ENCODE results near the gene GBP5.

The GBP5 gene

DNA sequence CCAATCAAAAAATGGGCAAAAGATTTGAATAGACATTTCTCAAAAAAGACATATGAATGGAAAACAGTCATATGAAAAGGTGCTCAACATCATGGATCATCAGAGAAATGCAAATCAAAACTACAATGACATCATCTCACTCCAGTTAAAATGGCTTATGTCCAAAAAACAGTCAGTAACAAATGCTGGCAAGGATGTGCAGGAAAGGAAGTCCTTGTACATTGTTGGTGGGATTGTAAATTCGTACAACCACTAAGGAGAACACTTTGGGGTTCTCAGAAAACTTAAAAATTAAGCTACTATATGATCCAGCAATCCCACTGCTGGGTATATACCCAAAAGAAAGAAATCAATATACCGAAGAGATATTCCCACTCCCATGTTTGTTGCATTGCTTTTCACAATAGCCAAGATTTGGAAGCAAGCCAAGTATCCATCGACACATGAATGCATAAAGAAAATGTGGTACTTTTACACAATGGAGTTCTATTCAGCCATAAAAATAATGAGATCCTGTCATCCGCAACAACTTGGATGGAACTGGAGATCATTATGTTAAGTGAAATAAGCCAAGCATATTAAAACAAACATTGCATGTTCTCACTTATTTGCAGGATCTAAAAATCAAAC lies 17.9 kb downstream of the GBP5 start:
- no peak for ATAC-seq
- no peak for TF ChIP-seq BACH2 (CRISPR knock-in tag; IDR thresholded peaks at IDR 0.05; ENCODE audit: borderline replicate concordance)
- TF ChIP-seq, protein P1, sequence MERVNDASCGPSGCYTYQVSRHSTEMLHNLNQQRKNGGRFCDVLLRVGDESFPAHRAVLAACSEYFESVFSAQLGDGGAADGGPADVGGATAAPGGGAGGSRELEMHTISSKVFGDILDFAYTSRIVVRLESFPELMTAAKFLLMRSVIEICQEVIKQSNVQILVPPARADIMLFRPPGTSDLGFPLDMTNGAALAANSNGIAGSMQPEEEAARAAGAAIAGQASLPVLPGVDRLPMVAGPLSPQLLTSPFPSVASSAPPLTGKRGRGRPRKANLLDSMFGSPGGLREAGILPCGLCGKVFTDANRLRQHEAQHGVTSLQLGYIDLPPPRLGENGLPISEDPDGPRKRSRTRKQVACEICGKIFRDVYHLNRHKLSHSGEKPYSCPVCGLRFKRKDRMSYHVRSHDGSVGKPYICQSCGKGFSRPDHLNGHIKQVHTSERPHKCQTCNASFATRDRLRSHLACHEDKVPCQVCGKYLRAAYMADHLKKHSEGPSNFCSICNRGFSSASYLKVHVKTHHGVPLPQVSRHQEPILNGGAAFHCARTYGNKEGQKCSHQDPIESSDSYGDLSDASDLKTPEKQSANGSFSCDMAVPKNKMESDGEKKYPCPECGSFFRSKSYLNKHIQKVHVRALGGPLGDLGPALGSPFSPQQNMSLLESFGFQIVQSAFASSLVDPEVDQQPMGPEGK (CRISPR knock-in tag; IDR thresholded peaks at IDR 0.05; ENCODE audit: borderline replicate concordance), result no peak
- TF ChIP-seq, protein P2, sequence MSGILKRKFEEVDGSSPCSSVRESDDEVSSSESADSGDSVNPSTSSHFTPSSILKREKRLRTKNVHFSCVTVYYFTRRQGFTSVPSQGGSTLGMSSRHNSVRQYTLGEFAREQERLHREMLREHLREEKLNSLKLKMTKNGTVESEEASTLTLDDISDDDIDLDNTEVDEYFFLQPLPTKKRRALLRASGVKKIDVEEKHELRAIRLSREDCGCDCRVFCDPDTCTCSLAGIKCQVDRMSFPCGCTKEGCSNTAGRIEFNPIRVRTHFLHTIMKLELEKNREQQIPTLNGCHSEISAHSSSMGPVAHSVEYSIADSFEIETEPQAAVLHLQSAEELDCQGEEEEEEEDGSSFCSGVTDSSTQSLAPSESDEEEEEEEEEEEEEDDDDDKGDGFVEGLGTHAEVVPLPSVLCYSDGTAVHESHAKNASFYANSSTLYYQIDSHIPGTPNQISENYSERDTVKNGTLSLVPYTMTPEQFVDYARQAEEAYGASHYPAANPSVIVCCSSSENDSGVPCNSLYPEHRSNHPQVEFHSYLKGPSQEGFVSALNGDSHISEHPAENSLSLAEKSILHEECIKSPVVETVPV (CRISPR knock-in tag; IDR thresholded peaks at IDR 0.05), result no peak

DNA sequence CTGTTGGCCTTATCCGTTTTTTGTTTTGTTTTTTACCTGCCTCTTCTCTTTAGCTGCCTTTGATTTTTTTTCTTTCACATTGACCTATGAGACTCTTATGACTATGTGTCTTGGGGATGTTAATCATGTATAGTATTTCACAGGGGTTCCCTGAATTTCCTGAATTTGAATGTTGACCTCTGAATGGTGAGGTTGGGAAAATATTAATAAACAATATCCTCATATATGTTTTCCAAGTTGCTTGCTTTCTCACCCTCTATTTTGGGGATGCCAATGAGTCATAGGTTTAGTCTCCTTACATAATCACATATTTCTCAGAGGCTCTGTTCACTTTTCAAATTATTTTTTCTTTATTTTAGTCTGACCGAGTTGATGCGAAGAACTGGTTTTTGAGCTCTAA lies 29.6 kb downstream of the GBP5 start:
- ATAC-seq, result no peak

More for the DNA sequence above, 29.6 kb downstream of the GBP5 start:
- no peak for TF ChIP-seq TOX (CRISPR knock-in tag; IDR thresholded peaks at IDR 0.05; ENCODE audit: borderline replicate concordance)
- TF ChIP-seq ZC3H10 (CRISPR knock-in tag; IDR thresholded peaks at IDR 0.05), result no peak
- TF ChIP-seq ZNF8 (CRISPR knock-in tag; IDR thresholded peaks at IDR 0.05), result no peak
- TF ChIP-seq RARB (CRISPR knock-in tag; IDR thresholded peaks at IDR 0.05), result no peak
- TF ChIP-seq ZNF70 (CRISPR knock-in tag; IDR thresholded peaks at IDR 0.05), result no peak
- TF ChIP-seq OSR1 (CRISPR knock-in tag; IDR thresholded peaks at IDR 0.05), result no peak
- TF ChIP-seq CSDC2 (CRISPR knock-in tag; IDR thresholded peaks at IDR 0.05), result no peak
- no peak for TF ChIP-seq ZFP30 (CRISPR knock-in tag; IDR thresholded peaks at IDR 0.05)
- TF ChIP-seq, protein P3, sequence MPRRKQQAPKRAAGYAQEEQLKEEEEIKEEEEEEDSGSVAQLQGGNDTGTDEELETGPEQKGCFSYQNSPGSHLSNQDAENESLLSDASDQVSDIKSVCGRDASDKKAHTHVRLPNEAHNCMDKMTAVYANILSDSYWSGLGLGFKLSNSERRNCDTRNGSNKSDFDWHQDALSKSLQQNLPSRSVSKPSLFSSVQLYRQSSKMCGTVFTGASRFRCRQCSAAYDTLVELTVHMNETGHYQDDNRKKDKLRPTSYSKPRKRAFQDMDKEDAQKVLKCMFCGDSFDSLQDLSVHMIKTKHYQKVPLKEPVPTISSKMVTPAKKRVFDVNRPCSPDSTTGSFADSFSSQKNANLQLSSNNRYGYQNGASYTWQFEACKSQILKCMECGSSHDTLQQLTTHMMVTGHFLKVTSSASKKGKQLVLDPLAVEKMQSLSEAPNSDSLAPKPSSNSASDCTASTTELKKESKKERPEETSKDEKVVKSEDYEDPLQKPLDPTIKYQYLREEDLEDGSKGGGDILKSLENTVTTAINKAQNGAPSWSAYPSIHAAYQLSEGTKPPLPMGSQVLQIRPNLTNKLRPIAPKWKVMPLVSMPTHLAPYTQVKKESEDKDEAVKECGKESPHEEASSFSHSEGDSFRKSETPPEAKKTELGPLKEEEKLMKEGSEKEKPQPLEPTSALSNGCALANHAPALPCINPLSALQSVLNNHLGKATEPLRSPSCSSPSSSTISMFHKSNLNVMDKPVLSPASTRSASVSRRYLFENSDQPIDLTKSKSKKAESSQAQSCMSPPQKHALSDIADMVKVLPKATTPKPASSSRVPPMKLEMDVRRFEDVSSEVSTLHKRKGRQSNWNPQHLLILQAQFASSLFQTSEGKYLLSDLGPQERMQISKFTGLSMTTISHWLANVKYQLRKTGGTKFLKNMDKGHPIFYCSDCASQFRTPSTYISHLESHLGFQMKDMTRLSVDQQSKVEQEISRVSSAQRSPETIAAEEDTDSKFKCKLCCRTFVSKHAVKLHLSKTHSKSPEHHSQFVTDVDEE (CRISPR knock-in tag; IDR thresholded peaks at IDR 0.05), result no peak
- no peak for TF ChIP-seq PPARA (CRISPR knock-in tag; IDR thresholded peaks at IDR 0.05; ENCODE audit: borderline replicate concordance)
- no peak for TF ChIP-seq ZFP3 (CRISPR knock-in tag; IDR thresholded peaks at IDR 0.05)
- TF ChIP-seq ARNTL (CRISPR knock-in tag; IDR thresholded peaks at IDR 0.05; ENCODE audit: borderline replicate concordance, low read depth), result no peak
- TF ChIP-seq ESRRG (CRISPR knock-in tag; IDR thresholded peaks at IDR 0.05), result no peak
- no peak for TF ChIP-seq BACH2 (CRISPR knock-in tag; IDR thresholded peaks at IDR 0.05; ENCODE audit: borderline replicate concordance)
- TF ChIP-seq, protein P4, sequence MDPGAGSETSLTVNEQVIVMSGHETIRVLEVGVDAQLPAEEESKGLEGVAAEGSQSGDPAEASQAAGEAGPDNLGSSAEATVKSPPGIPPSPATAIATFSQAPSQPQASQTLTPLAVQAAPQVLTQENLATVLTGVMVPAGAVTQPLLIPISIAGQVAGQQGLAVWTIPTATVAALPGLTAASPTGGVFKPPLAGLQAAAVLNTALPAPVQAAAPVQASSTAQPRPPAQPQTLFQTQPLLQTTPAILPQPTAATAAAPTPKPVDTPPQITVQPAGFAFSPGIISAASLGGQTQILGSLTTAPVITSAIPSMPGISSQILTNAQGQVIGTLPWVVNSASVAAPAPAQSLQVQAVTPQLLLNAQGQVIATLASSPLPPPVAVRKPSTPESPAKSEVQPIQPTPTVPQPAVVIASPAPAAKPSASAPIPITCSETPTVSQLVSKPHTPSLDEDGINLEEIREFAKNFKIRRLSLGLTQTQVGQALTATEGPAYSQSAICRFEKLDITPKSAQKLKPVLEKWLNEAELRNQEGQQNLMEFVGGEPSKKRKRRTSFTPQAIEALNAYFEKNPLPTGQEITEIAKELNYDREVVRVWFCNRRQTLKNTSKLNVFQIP (CRISPR knock-in tag; IDR thresholded peaks at IDR 0.05; ENCODE audit: borderline replicate concordance, low read depth), result no peak
- no peak for TF ChIP-seq TCF4 (CRISPR knock-in tag; IDR thresholded peaks at IDR 0.05; ENCODE audit: borderline replicate concordance)
- TF ChIP-seq, protein P1 (CRISPR knock-in tag; IDR thresholded peaks at IDR 0.05; ENCODE audit: borderline replicate concordance), result no peak
- TF ChIP-seq, protein P2 (CRISPR knock-in tag; IDR thresholded peaks at IDR 0.05), result no peak
